NCI-H1694 (cell line): ENCODE data around the gene PPARA.

Experiments
- DNase-seq: peaks from one replicate; lab custom pipeline; 2025; lab: John Stamatoyannopoulos, UW

The PPARA gene

DNA sequence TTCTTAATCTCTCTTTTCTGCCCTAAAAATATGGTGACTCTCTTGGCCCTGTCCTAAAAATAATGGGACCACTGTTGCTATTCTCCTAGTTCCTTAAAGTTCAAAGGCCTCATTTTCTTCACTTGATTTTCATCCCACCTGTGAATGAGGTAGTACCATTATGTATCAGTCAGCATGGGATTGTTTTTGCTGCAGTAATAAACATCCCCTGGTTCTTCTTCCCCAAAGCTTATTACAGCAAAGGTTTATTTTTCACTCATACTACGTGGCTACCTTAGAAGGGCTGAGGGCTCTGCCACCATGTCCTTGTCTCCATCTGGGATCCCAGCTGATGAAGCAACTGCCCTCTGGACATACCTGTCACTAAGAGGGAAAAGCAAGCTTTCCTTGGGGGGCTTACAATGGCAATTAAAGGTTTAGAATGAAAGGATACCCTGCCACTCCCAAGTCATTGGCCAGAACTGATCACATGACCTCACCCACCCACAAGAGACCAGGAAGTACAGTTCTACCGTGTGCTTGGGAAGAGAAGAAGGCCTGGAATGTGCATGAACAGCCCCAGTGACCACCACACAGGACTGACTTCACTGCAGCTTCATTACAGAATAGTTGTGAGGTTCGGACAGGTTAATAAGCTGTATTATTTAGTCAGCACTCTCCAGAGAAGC lies 125.3 kb downstream of the PPARA start:
- DNase-seq = no peak

DNA sequence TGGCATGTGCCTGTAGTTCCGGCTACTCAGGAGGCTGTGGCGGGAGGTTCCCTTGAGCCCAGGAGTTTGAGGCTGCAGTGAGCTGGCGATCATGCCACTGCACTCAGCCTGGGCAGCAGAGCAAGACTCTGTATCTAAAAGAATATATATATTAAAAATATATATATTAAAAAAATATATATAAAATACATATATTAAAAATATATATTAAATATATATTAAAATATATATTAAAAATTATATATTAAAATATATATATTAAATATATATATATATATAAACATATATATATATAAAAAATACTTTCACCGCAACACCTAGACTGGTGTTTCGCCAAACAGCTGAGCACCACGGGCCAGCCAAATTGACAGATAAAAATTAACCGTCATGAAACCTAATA lies 126.2 kb downstream of the PPARA start:
- no peak for DNase-seq

DNA sequence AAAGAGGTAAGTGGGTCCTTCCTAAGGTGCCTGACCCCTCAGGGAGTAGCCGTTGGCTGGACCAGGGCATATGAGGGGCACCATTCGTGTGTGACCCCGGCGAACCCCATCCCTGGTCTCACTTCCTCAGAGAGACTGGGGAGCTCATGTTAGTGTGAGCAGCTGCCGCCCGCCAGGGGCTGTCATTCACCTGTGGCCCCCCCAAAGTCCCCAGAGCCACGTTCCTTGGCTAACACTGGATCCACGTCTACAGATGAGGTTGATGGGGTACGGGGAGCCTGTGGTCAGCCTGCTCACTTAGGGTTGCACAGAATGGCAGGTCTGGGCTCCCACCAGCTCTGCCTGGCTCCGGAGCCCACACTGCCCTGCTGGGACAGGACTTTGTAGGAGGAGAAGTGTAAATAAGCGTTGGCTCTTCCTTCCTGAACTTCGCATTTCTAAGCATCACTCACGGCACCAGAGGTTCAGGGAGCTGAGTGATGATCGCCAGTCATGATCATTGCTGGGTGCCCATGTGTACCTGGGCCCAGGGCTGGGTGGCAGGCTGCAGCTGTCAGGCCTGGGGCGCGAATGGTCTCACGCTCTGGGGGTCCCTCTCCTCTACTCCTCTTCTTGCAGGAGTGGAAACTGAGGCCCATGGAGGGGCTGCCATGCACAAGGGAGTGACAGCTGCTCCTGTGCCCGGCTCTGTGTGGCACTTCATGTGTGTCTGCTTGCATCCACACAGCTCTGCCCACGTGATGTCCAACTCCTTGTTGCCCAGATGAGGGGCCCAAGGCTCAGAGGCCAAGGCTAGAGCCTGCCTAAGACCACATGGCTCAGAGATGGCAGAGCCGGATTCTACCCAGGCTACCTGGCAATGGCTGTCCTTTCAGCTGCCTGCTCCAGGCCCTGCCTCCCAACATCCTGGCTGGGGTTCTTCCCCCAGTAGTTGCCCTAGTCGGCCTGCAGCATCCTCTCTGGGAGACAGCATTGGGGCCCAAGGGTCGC lies 128.6 kb downstream of the PPARA start:
- DNase-seq = no peak

DNA sequence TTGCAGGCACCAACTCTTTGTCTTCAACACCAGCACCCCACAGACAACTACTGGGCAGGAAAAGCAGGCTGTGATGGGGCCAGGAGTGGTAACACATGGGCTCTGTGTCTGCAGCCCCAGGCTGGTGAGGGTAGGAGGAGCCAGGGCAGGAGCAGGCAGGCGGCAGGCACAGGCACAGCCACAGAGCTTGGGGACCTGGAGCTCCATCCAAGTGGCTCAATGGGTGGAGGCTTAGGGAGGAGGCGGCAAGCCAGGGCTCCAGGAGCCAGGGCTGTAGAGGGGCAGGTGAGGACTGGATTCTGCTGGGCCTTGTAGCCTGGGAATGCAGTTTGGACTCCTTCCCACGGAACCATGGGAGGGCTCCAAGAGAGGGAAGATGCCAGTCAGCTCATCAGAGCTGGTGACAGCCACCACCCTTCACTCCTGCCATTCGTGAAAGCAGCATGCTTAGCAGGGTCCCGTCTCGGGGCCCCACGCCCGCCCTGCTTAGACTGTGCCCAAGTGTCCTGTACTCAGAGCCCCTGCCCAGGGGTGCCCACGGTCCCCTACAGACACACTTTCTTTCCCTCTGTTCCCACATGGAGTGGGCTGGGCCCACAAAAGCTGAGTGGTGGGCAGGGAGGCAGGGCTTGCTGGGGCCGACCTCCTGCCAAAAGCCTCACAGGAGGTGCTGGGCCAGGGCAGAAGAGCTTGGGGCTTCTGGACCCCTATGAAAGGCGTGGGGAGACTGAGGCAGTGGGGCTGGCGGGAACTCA lies 129.9 kb downstream of the PPARA start:
- DNase-seq = no peak

DNA sequence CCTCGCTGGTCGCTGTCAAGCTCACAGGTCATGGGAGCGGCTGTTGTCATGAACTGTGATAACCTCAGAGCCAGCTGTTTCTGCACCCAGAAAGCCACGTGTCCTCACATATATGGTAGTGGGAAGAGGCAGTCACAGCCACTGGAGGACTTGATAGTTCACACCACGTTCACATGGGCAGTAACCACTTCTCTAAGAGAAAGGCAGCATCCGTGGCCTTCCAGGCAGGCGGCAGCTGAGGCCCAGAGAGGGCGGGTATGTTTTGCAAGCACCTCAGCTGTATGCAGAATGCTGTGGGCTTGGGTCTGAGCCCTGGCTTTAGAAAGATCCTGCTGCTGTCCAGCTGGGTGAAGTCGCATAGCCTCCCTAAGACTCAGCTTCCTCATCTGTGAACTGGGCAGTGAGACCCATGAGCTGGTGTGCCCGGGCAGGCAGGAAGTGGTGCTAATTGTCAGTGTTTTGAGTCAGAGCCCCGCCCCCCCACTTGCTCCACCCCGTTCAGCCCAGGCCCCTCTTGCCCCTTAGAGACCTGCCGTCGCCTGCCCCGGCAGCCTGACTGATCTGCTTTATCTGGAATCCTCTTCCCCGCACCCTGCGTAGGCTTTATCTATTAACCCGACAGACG lies 130.8 kb downstream of the PPARA start:
- DNase-seq = no peak

DNA sequence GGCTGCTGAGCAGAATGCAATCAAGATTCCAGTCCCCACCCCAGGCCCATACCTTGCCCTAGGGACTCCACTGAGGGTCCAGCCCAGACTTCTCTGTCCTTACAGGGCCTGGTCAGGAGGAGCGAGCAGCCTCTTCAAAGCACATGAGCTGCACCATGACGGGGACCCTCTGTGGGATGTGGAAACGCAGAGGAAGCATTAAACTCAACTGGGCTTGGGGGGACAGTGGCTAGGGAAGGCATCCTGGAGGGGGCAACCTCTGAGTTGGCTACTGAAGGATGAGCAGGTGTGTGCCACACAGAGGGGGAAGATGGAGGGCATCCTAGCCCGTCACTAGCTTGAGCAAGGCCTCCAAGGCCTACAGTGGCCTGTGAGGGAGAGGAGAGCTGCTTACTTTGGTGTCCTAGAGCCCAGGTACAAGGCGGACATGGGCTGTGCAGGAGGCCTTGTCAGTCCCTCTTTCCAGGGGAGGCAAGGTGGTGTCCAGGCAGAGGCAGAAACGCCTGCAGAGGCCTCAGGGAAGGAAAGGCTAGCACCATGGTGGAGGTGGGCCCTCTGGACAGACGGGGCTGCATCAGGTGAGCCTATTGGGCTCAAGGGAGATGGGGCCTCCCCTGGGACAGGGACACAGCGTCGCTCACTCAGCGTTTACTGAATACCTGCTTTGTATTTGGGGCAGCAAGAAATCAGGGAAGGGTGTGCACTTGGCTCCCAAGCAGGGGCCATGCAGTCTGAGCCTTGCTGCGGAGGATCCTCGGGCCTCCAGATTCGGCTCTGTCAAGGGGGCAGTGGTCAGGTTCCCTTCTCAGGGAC lies 131.7 kb downstream of the PPARA start:
- DNase-seq = no peak

DNA sequence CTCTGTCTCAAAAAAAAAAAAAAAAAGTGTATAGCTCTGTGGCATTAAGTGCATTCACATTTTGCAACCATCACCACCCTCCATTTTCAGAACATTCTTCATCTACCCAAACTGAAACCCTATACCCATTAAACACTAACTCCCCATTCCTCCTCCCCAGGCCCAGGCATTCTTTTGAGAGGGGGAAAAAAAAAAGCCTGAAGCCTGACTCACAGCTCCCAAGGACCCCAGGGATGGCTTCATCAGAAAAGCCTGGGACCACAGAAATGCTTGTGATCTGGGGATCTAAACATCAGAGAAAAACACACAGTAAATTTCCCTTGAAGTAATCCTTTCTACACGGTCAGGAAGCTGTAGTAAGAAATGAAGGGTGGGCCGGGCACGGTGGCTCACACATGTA lies 135.7 kb downstream of the PPARA start:
- DNase-seq = no peak

DNA sequence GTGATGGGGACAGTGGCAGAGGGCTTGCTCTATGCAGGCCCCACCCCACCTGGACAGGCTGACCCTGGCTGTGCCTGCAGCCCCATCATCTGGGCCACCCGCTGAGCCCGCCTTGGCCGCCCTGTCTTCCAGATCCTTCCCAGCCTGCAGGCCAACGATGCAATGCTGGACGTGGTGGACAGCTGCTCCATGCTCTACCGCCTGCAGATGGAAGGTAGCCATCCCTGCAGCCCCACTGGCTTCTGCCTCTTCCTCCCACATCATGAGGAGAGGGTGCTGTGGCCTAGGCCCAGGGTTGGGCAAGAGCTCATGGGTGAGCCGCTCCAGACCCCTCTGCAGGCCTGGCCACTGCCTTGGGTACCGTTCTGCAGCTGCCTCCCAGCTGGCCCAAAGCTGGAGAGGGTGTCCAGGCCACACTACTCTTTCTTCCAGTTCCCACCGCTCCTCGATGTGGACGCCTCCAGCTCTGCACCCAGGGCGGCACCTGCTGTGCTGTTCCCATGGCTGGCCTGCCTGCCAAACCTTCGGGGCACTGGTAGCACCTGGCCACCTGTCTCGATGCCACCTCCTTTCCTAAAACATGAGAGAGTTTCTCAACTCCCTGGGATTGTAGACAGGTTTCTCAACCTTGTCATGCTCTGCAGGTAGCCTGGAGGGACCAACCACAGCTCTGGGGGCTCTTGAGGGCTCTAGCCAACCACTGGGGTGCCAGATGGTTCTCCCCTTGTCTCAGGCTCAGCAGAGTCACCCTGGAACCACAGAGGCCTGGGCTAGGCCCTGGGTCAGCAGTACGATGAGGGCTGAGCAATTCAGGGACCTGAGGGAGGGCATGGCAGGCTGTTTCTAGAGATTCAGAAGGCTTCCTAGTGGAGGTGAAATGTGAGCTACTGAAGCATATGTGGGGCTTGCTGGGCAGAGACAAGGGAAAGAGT lies 136.9 kb downstream of the PPARA start:
- DNase-seq = no peak

DNA sequence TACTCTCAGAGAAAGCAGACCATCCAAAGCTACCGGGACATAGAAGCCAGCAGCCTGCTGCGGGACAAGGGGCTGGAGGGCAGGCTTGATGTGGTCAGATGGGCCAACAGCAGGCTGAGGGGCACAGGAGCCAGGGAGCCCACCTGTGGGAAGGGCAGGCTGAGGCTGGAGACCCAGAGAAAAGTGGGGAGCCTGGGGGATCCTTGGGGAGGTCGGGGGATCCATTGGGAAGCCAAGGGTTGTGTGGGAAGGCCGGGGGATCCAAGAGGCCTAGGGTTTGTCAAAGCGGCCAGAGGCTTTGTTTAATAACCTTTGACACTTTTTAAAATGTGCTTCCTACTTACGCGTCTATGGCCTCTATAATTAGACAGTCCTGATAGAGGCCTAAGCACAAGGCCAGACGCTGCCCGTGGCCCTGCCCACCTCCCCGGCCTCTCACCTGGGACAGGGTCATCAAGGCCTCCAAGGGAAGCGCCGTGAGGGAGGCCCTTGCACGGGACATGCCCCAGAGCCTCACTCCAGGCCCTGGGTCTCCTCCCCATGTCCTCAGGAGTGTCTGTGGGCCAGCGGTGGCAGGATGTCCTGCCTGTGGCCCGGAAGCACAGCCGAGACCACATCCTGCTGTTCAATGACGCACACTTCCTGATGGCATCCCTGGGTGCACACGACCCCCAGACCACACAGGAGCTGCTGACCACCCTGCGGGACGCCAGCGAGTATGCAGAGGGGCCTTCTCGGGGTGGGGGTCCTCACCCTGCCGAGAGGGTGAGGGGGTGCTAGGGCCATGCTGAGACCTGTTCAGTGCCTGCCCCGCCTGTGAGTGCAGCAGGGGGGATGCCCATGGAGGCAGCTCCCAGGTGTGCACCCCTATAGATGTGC lies 137.8 kb downstream of the PPARA start:
- no peak for DNase-seq

DNA sequence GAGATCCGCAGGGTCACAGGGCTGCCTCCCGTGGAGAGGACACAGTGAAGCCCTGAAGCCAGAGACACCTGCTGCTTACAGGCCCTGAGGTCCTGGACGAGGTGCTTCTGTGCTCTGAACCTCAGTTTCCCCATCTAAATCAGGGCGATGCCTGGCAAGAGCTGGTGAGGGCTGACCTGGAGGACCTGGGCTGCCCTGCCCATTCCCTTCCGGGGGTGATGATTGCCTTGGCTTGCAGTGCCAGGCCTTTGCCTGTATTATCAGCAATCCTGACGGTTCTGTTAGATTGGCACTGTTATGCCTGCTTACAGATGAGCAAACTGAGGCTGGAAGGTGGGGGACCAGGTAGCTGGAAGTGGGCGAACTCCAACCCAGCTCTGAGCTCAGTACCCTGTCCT lies 138.5 kb downstream of the PPARA start:
- DNase-seq = no peak

DNA sequence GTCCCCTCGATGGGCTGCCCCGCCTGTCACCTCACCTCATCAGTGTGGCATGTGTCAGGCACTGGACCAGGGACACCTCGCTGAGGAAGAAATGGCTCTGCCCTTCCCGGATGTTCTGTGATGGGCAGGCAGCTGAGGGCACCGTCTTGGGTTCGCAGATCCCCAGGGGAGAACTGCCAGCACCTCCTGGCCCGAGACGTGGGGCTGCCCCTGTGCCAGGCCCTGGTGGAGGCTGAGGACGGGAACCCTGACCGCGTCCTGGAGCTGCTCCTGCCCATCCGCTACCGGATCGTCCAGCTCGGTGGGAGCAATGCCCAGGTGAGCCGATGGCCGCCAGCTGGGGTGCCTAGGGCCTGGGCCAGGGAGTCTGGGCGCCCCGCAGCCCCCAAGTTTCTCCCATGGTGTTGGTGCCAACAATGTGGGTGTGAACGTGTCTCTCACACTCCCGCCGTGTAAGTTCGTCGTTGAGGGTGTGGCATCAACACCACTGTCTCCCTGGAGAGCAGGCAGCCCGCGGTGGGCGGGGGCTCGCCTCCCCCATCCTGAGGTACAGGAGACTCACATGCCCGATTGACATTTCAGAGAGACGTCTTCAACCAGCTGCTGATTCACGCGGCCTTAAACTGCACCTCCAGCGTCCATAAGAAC lies 139.0 kb downstream of the PPARA start:
- no peak for DNase-seq

DNA sequence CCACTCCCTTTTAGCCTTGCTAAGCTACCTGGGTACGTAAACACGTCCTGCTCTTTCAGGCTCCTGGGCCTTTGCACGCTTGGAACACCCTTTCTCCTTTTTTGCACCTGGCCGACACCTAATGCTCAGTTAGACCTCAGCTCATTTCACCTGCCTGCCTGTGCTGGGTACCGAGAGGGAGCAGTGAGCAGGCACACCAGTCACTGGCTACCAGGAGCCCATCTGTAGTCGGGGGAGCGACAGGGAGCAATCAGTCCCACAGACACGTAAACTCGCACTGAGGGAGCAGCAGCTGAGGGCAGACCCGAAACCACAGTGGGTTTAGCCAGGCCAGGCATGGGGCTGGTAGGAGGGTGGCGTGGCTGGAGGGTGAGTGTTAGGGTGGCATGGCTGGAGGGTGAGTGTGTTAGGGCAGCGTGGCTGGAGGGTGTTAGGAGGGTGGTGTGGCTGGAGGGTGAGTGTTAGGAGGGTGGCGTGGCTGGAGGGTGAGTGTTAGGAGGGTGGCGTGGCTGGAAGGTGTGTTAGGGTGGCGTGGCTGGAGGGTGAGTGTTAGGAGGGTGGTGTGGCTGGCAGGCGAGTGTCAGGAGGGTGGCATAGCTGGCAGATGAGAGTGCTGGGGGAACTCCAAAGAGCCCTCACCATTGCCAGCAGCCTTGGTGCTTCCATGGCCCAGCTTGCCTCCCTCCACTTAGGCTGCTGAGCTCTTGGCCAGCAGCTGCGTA lies 140.0 kb downstream of the PPARA start:
- DNase-seq = no peak

DNA sequence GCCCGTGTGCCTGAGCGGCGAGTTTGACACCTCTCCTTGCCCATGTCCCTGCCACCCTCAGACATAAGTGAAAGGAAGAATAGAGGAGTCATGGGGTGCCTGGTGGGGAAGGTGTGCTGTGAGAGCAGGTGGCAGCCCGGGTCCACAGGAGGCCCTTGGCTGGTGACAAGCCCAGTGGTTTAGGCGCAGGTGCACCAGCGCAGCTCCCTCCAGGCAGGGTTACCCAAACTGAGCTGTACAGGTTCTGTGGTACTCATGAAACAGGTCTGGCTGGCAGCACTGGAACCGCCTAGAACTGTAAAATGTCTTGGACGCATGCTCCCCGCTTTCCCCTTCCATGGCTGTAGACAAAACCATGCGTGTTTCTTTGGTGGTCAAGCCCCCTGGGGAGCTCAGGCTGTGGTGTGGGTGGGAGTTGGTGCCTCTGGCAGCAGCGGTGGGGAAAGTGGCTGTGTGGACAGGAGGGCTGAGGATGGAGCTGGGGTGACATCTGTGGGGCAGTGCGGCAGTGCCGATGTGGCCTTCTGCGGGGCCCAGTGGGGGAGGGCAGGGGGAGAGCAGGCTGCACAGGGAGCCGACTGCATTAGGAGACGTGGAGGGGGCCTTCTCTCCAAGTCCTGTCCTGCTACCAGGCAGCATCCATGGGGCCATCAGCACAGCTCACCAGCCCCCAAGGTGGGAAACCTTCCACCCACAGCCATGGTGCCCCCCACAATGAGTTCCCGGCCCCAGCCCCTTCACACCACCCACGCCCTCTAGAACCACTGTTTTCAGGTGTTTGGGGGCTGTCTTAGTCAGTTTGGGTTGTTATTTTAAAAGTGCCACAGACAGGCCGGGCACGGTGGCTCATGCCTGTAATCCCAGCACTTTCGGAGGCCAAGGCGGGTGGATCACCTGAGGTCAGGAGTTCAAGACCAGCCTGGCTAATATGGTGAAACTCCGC lies 140.8 kb downstream of the PPARA start:
- DNase-seq = no peak

DNA sequence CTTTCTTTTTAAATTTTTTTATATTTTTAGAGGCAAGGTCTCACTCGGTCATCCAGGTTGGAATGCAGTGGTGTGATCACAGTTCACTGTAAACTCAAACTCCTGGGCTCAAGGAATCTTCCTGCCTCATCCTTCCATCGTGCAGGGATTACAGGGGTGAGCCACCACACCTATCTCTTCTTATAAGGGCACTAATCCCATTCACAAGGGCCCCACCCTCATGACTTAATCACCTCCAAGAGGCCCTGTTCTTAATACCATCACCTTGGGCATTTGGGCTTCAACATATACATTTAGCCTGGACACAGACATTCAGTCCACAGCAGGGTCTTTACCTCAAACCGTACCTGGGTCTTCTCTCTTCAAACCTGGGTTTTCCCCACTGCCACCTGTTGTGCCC lies 141.8 kb downstream of the PPARA start:
- no peak for DNase-seq

DNA sequence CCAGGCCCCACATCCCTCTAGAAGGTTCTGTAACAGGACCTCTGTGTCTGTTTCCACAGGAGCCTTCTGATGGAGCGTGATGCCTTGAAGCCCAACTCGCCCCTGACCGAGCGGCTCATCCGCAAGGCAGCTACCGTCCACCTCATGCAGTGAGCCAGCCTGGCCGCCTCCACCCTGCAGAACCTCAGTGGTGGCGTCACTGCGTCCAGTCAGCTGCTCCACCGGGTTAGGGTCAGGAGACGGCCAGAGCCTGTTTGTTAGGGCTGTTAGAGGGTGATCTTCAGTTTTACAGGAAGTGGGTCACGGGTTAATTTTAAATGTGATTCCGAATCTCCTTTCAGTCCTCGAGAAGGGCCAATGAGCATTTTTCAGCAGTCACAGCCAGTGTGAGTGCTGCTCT lies 142.4 kb downstream of the PPARA start:
- DNase-seq = no peak
